SK-N-SH (cell line): ENCODE measurements around the gene SLC47A2. TPM values are rescaled to one million over a fixed set of nuclear protein-coding genes. Genes with fewer than 3 reads are reported as not detected.

Experiments used
- CTCF ChIA-PET: fragments of 300-600, 350-600 bp; formaldehyde crosslinking; extraction: SDS; loops from one replicate; lab custom pipeline; 2021; lab: Yijun Ruan, JAX
- POLR2A ChIA-PET: fragments of 350-600 bp; sonication (Branson Sonifier 250); formaldehyde crosslinking; extraction: SDS; loops from one replicate; lab custom pipeline; 2020; ENCODE audit warnings: antibody characterized with exemption, inconsistent platforms; lab: Yijun Ruan, JAX
- DNase-seq: peaks from one replicate; pipeline ENCODE4 v3.0.0; 2012
- H2AFZ ChIP-seq: fragments of 200-600 bp; sonication (generic); 2 replicates; pipeline ENCODE4 v1.8.1; 2016; ENCODE audit warnings: antibody characterized with exemption, mild to moderate bottlenecking, low read depth
- H3F3A ChIP-seq: fragments of 200-600 bp; sonication (generic); replicated peaks from 2 replicates; pipeline ENCODE3; 2016; ENCODE audit warnings: antibody characterized with exemption, mild to moderate bottlenecking; ENCODE audit not compliant: insufficient read depth
- H3K27ac ChIP-seq, 2 experiments: fragments of 200-500 bp in 1 of 2; fragments of 200-600 bp in 1 of 2; sonication (Bioruptor generic) in 1 of 2; sonication (generic), shearing (Covaris generic) in 1 of 2; 2 replicates each; pipeline versions ENCODE4 v1.5.1 to v1.6.1; 2014 to 2016; ENCODE audit warnings: low read depth in 2 of 2, inconsistent platforms in 1 of 2, low read length in 1 of 2, mild to moderate bottlenecking in 1 of 2, mixed read lengths in 1 of 2
- H3K27me3 ChIP-seq: fragments of 200-600 bp; sonication (generic), shearing (Covaris generic); 2 replicates; pipeline ENCODE4 v1.6.1; 2016; ENCODE audit warnings: mixed run types; ENCODE audit not compliant: insufficient read depth
- H3K36me3 ChIP-seq, 2 experiments: fragments of 200-500 bp in 1 of 2; fragments of 200-600 bp in 1 of 2; sonication (Bioruptor generic) in 1 of 2; sonication (generic) in 1 of 2; replicated peaks in 1 of 2; 2 replicates each; pipeline versions ENCODE3 to v1.5.1; 2014 to 2016; ENCODE audit warnings: low read length in 1 of 2, mild to moderate bottlenecking in 1 of 2; ENCODE audit not compliant: insufficient read depth in 2 of 2, control insufficient read depth in 1 of 2
- H3K4me1 ChIP-seq, 2 experiments: fragments of 200-500 bp in 1 of 2; fragments of 200-600 bp in 1 of 2; sonication (Bioruptor generic) in 1 of 2; sonication (generic), shearing (Covaris generic) in 1 of 2; 2 replicates each; pipeline versions ENCODE4 v1.5.1 to v1.6.1; 2014 to 2016; ENCODE audit warnings: low read depth in 1 of 2, low read length in 1 of 2, mixed run types in 1 of 2; ENCODE audit not compliant: insufficient read depth in 2 of 2, control insufficient read depth in 1 of 2
- H3K4me2 ChIP-seq: fragments of 200-600 bp; sonication (generic), shearing (Covaris generic); 2 replicates; pipeline ENCODE4 v1.6.1; 2017; ENCODE audit warnings: mixed run types
- H3K4me3 ChIP-seq, 2 experiments: fragments of 200-500 bp in 1 of 2; fragments of 200-600 bp in 1 of 2; sonication (Bioruptor generic) in 1 of 2; sonication (generic), shearing (Covaris generic) in 1 of 2; 2 replicates each; pipeline versions ENCODE4 v1.5.1 to v1.8.1; 2014 to 2016; ENCODE audit warnings: low read depth in 2 of 2, inconsistent platforms in 1 of 2, low read length in 1 of 2, mild to moderate bottlenecking in 1 of 2, mixed read lengths in 1 of 2, moderate library complexity in 1 of 2
- H3K79me2 ChIP-seq: fragments of 200-600 bp; sonication (generic); 2 replicates; pipeline ENCODE4 v1.8.1; 2017; ENCODE audit warnings: mild to moderate bottlenecking; ENCODE audit not compliant: insufficient read depth
- H3K9ac ChIP-seq: fragments of 200-600 bp; sonication (generic); 2 replicates; pipeline ENCODE4 v1.6.1; 2017; ENCODE audit warnings: mixed run types
- H3K9me2 ChIP-seq: fragments of 200-600 bp; sonication (generic); 2 replicates; pipeline ENCODE4 v1.6.1; 2017; ENCODE audit warnings: mixed run types
- H3K9me3 ChIP-seq: fragments of 200-600 bp; sonication (generic); 2 replicates; pipeline ENCODE4 v1.6.1; 2017; ENCODE audit warnings: mixed run types, mild to moderate bottlenecking, moderate library complexity
- H4K20me1 ChIP-seq: fragments of 200-600 bp; sonication (generic); 2 replicates; pipeline ENCODE4 v1.6.1; 2017; ENCODE audit warnings: mild to moderate bottlenecking, mixed run types; ENCODE audit not compliant: insufficient read depth
- CHD2 ChIP-seq: fragments of 150-350 bp; IDR thresholded peaks from 2 replicates; pipeline ENCODE4 v1.6.1; 2018; ENCODE audit warnings: low read length; ENCODE audit not compliant: partially characterized antibody
- CTCF ChIP-seq: fragments of 200-600 bp; sonication (generic); IDR thresholded peaks from 2 replicates; pipeline ENCODE4 v1.6.1; 2017; ENCODE audit warnings: antibody characterized with exemption, mild to moderate bottlenecking, moderate library complexity
- EP300 ChIP-seq, 2 experiments: IDR thresholded peaks; 2 replicates each; pipeline versions ENCODE4 v1.4.0 to v1.6.1; 2012; ENCODE audit warnings: borderline replicate concordance in 1 of 2, low read depth in 1 of 2, low read length in 1 of 2
- FOSL2 ChIP-seq: IDR thresholded peaks from 2 replicates; pipeline ENCODE4 v1.4.0; 2012; ENCODE audit warnings: low read depth, mild to moderate bottlenecking, moderate library complexity, borderline replicate concordance
- FOXM1 ChIP-seq: IDR thresholded peaks from 2 replicates; pipeline ENCODE4 v1.4.0; 2012; ENCODE audit warnings: low read depth, mild to moderate bottlenecking
- GABPA ChIP-seq: IDR thresholded peaks from 2 replicates; pipeline ENCODE4 v1.4.0; 2012; ENCODE audit warnings: low read depth, mild to moderate bottlenecking
- IRF3 ChIP-seq: fragments of 150-350 bp; IDR thresholded peaks from 2 replicates; pipeline ENCODE4 v1.6.1; 2016; ENCODE audit warnings: mild to moderate bottlenecking, low read depth, low read length
- JUND ChIP-seq: IDR thresholded peaks from 2 replicates; pipeline ENCODE4 v1.4.0; 2012
- MAX ChIP-seq: IDR thresholded peaks from 2 replicates; pipeline ENCODE4 v1.4.0; 2012; ENCODE audit warnings: low read depth
- MXI1 ChIP-seq: IDR thresholded peaks from 2 replicates; pipeline ENCODE4 v1.6.1; 2012; ENCODE audit warnings: mild to moderate bottlenecking, low read depth, low read length, improper control_type of control experiment
- NFIC ChIP-seq: IDR thresholded peaks from 2 replicates; pipeline ENCODE4 v1.4.0; 2012; ENCODE audit warnings: borderline replicate concordance
- NRF1 ChIP-seq: IDR thresholded peaks from 2 replicates; pipeline ENCODE4 v1.6.1; 2012; ENCODE audit warnings: low read depth, mild to moderate bottlenecking, low read length
- PBX3 ChIP-seq: IDR thresholded peaks from 2 replicates; pipeline ENCODE4; 2012
- RAD21 ChIP-seq: IDR thresholded peaks from 2 replicates; pipeline ENCODE4 v1.6.1; 2012; ENCODE audit warnings: mild to moderate bottlenecking, low read length
- REST ChIP-seq: IDR thresholded peaks from 2 replicates; pipeline ENCODE4 v1.6.1; 2012; ENCODE audit warnings: mild to moderate bottlenecking, low read depth, low read length, moderate library complexity
- RXRA ChIP-seq: IDR thresholded peaks from 2 replicates; pipeline ENCODE4 v1.4.0; 2012; ENCODE audit warnings: low read depth, mild to moderate bottlenecking, borderline replicate concordance
- SMC3 ChIP-seq: IDR thresholded peaks from 2 replicates; pipeline ENCODE4 v1.6.1; 2012; ENCODE audit warnings: low read depth, low read length, improper control_type of control experiment
- TCF12 ChIP-seq: IDR thresholded peaks from 2 replicates; pipeline ENCODE4 v1.4.0; 2012
- TEAD4 ChIP-seq: IDR thresholded peaks from 2 replicates; pipeline ENCODE4 v1.4.0; 2012; ENCODE audit warnings: mild to moderate bottlenecking, borderline replicate concordance; ENCODE audit not compliant: insufficient read depth
- USF2 ChIP-seq: fragments of 150-350 bp; IDR thresholded peaks from 2 replicates; pipeline ENCODE4 v1.6.1; 2017; ENCODE audit warnings: antibody characterized with exemption, low read length, low read depth, borderline replicate concordance
- WGBS: methylation state at CpG from one replicate; pipeline ENCODE4 v1.1.6; 2017; ENCODE audit warnings: low lambda C conversion rate; 5-methylcytosine and 5-hydroxymethylcytosine counted together
- polyA plus RNA-seq, 3 experiments: library from polyadenylated mRNA; depleted of rRNA; stranded (reverse); fragments of >200 nt; gene quantifications; 2 replicates each; pipeline ENCODE4 v1.2.3, GENCODE V29; 2012

SLC47A2 gene
- polyA plus RNA-seq, 1 of the 3 experiments (the other 2 are of a cell fraction), result not detected

- H3K4me2 ChIP-seq, result no peak overlapping the region
- no peak overlapping the region for H3K9ac ChIP-seq
- no peaks in the 10 kb centered on the region for H3K79me2 ChIP-seq
- POLR2A ChIA-PET, result no interaction called here
- H3K27ac ChIP-seq, result no peak overlapping the region
- H4K20me1 ChIP-seq, result no peaks in the 10 kb centered on the region
- TF ChIP-seq CTCF (no peak), NFIC (no peak), TEAD4 (no peak), IRF3 (no peak), TCF12 (no peak), REST (no peak), RAD21 (no peak), PBX3 (no peak), FOXM1 (no peak), JUND (no peak), USF2 (no peak), CHD2 (no peak), GABPA (no peak), MXI1 (no peak), FOSL2 (no peak), EP300 (IDR thresholded peaks at IDR 0.05; ENCODE audit: borderline replicate concordance in 1 of 2, low read depth in 1 of 2, low read length in 1 of 2) (no peak), SMC3 (no peak), RXRA (no peak), MAX (no peak), NRF1 (no peak)
- TF ChIP-seq, all 33 proteins: peak for 0
- H3K9me2 ChIP-seq, result no peaks in the 10 kb centered on the region
- no peaks in the 10 kb centered on the region for H3K27me3 ChIP-seq
- no peaks in the 10 kb centered on the region for H3F3A ChIP-seq
- no peaks in the 10 kb centered on the region for H3K9me3 ChIP-seq
- no peak overlapping the region for H3K4me3 ChIP-seq
- no peak for DNase-seq
- no peaks in the 10 kb centered on the region for H3K36me3 ChIP-seq
- H2AFZ ChIP-seq, result no peak overlapping the region
- WGBS, result 63% methylated on average over 1 of the region's 5 CpGs
- CTCF ChIA-PET, result interaction anchor here (0.9 to 2.4 kb wide), 6 partner anchors 13 to 357 kb away, joined by 3 to 9 read pairs (median 3); partner anchors contain the start of gene B9D1
- H3K4me1 ChIP-seq, result peaks cover 0 to 12% of the 10 kb centered on the region in 2 experiments; a peak in 1 of 4 replicates
Observed at GRCh38 chr17:19720210-19720475, 3.8 kb upstream of the SLC47A2 start.
